ENCODE measurements around the gene ANKRD63. TPM values are rescaled to one million over a fixed set of nuclear protein-coding genes. Genes with fewer than 3 reads are reported as not detected.

The ANKRD63 gene
- not detected for polyA plus RNA-seq

DNA sequence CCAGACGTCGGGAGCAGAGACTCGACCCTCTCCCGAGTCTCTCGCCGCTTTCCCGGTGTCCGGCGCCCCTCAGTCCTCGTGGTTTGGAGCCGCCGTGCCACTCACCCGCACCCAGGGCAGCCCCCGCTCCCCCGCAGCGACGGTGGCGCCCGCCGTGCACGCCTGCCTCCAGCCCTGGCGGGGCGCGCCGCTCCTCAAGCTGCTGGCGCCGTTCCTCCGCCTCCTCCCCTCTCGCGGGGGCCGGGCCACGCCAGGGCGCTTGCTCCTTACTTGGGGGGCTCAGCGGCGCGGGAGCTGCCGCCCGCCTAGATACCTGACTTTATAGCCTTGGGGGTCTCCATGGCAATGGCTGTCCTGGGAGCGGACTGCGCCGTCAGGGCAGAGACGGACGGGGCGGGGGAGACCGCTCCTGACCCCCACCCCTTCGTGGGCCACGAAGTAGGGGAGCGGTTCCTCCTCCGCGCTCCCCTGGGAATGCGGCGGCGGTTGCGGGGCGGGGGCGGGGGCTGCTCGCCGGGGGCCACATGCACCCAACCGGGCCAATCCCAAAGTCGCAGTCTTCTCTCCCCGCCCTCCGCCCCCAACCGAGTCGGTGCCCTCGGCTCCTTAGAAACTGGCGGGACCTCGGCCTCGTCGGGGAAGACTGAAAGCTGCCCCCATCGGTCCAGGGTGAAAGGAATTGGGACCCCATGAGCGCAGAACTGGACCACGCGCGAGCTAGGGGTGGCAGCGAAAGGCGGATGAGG is at the start of gene ANKRD63:
Gene ANKRD63, minus strand, starts transcription at position 196 of the 746 bp plus-strand sequence. CDS start 478 bp downstream, outside the sequence.
- no peak within 1 kb of the TSS for H3K27ac Mint-ChIP-seq
- no peaks in the 10 kb centered on the region for H3K9me3 Mint-ChIP-seq
- peaks cover 0 to 11% (median 11%) of the 10 kb centered on the region in 3 donors for H3K27me3 Mint-ChIP-seq (ENCODE audit: low read depth in 3 of 3)

GRCh38 chr15:40332113-40332781 is 49.4 kb upstream of the ANKRD63 start:
- Mint-ChIP-seq H3K4me3 (no peak overlapping the region), H3K4me1 (peaks cover 23 to 28% of the 10 kb centered on the region in 2 donors), H3K27ac (no peak overlapping the region), H3K36me3 (no peaks in the 10 kb centered on the region), H3K9me3 (no peaks in the 10 kb centered on the region), H3K27me3 (ENCODE audit: low read depth in 3 of 3) (peaks cover 0 to 3% (median 1%) of the 10 kb centered on the region in 3 donors)
- no peak for DNase-seq

More for the DNA sequence above, at the start of gene ANKRD63:
- peak; percentile 25 to 32 (median 30) for DNase-seq
- peaks cover 6 to 8% of the 10 kb centered on the region in 2 donors for H3K4me1 Mint-ChIP-seq
- no peaks in the 10 kb centered on the region for H3K36me3 Mint-ChIP-seq
- peak within 1 kb of the TSS; percentile 35 to 71 (median 54) for H3K4me3 Mint-ChIP-seq

DNA sequence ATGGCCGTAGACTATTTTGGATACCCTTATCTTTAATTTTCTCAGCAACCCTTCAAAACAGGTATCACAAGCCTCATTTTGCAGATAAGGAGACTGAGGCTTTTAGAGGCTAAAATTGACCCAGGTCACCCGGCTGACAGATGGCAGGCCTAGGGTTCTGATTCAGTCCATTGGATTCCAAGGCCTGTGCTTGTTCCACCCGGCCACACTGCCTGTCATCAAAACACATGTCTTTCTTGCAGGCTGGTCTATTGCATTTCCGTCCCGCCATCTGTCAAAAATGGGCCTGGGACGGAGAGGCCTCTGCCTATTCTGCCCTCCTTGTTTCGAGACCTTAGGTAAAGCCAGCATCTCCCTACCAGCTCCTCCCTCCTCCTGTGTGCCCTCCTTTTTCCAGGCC is 48.8 kb upstream of the ANKRD63 start:
- Mint-ChIP-seq H3K4me3 (no peak overlapping the region), H3K27ac (no peak overlapping the region), H3K36me3 (no peaks in the 10 kb centered on the region)

DNA sequence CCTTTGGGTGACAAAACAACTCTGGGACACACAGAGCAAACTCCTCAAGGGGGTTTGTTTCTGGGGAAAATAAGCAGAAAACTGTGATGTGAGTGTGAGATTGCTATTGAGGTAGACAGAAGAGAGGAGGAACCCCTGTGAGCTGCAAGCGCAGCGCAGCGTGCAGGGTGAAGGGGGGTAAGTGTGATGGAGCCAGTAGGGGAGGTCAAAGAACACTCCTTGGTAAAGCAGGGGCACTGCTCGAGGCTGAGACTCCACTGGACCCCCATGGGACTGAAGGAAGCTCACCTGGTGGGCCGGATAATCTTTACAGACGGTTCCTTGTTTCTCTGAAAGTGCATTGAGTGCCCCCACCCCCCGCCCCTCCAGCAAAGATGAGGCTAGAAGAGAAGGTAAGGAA is 48.2 kb upstream of the ANKRD63 start:
- Mint-ChIP-seq H3K4me3 (no peak overlapping the region), H3K36me3 (no peaks in the 10 kb centered on the region), H3K27ac (no peak overlapping the region), H3K9me3 (no peaks in the 10 kb centered on the region), H3K27me3 (ENCODE audit: low read depth in 3 of 3) (peaks cover 1 to 3% (median 1%) of the 10 kb centered on the region in 3 donors), H3K4me1 (peaks cover 33 to 34% of the 10 kb centered on the region in 2 donors)
- no peak for DNase-seq

More for the DNA sequence above, 48.8 kb upstream of the ANKRD63 start:
- Mint-ChIP-seq H3K9me3 (no peaks in the 10 kb centered on the region), H3K4me1 (peaks cover 29 to 32% of the 10 kb centered on the region in 2 donors), H3K27me3 (ENCODE audit: low read depth in 3 of 3) (peaks cover 0 to 3% (median 1%) of the 10 kb centered on the region in 3 donors)
- DNase-seq = no peak

- Mint-ChIP-seq H3K4me3 (no peak overlapping the region), H3K27ac (no peak overlapping the region), H3K4me1 (peaks cover 38 to 40% of the 10 kb centered on the region in 2 donors), H3K27me3 (ENCODE audit: low read depth in 3 of 3) (peaks cover 1 to 3% (median 2%) of the 10 kb centered on the region in 3 donors), H3K9me3 (no peaks in the 10 kb centered on the region), H3K36me3 (no peaks in the 10 kb centered on the region)
- no peak for DNase-seq
Measured at GRCh38 chr15:40330368-40330836, 47.5 kb upstream of the ANKRD63 start.

- Mint-ChIP-seq H3K36me3 (peaks cover 0 to 4% (median 0%) of the 10 kb centered on the region in 3 donors), H3K4me1 (peaks cover 44 to 46% of the 10 kb centered on the region in 2 donors), H3K4me3 (no peak overlapping the region), H3K9me3 (no peaks in the 10 kb centered on the region), H3K27ac (no peak overlapping the region), H3K27me3 (ENCODE audit: low read depth in 3 of 3) (peaks cover 2 to 4% (median 3%) of the 10 kb centered on the region in 3 donors)
- DNase-seq = no peak
Measured at GRCh38 chr15:40329804-40330203, 46.9 kb upstream of the ANKRD63 start.

GRCh38 chr15:40328751-40329150 is 45.9 kb upstream of the ANKRD63 start:
- H3K4me1 Mint-ChIP-seq = peaks cover 40 to 42% of the 10 kb centered on the region in 2 donors
- peaks cover 0 to 4% (median 0%) of the 10 kb centered on the region in 3 donors for H3K36me3 Mint-ChIP-seq
- DNase-seq = no peak
- no peak overlapping the region for H3K4me3 Mint-ChIP-seq
- H3K27me3 Mint-ChIP-seq (ENCODE audit: low read depth in 3 of 3) = peaks cover 1 to 4% (median 2%) of the 10 kb centered on the region in 3 donors
- H3K9me3 Mint-ChIP-seq = no peaks in the 10 kb centered on the region
- peak overlapping the region in 2 of 6 donors; percentile 40 to 50 for H3K27ac Mint-ChIP-seq

DNA sequence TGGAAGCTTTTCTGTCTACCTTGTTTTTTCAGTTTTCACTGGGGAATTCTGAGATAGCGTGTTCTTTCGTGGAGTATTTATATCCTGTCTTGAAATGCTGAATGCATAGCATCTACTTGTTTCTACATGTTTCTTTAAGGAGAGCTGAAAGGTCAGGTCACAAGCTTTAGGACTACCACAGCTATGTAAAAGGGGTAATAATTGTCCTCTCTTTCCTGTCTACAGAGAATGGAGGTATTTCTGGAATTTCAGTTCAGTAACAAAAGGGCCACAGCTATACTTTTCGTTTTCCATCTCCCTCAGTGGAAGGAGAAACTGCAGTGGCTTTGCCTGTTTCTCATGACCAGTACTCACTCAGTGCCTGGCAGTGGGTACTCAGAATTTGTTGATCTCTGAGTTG is 45.3 kb upstream of the ANKRD63 start:
- Mint-ChIP-seq H3K4me1 (peaks cover 38 to 40% of the 10 kb centered on the region in 2 donors), H3K27ac (no peak overlapping the region), H3K27me3 (ENCODE audit: low read depth in 3 of 3) (peaks cover 2 to 4% (median 2%) of the 10 kb centered on the region in 3 donors), H3K4me3 (peak overlapping the region in 1 of 5 donors; percentile 35), H3K36me3 (peaks cover 0 to 4% (median 0%) of the 10 kb centered on the region in 3 donors), H3K9me3 (no peaks in the 10 kb centered on the region)
- DNase-seq = no peak

GRCh38 chr15:40327457-40327856 is 44.6 kb upstream of the ANKRD63 start:
- H3K36me3 Mint-ChIP-seq = peaks cover 0 to 4% (median 0%) of the 10 kb centered on the region in 3 donors
- peak in 1 of 3 donors; percentile 16 for DNase-seq
- H3K27me3 Mint-ChIP-seq (ENCODE audit: low read depth in 3 of 3) = peaks cover 2 to 4% (median 3%) of the 10 kb centered on the region in 3 donors
- H3K9me3 Mint-ChIP-seq = no peaks in the 10 kb centered on the region
- peaks cover 43 to 44% of the 10 kb centered on the region in 2 donors for H3K4me1 Mint-ChIP-seq
- peak overlapping the region in 1 of 6 donors; percentile 13 for H3K27ac Mint-ChIP-seq
- H3K4me3 Mint-ChIP-seq = peak overlapping the region in 1 of 5 donors; percentile 35

DNA sequence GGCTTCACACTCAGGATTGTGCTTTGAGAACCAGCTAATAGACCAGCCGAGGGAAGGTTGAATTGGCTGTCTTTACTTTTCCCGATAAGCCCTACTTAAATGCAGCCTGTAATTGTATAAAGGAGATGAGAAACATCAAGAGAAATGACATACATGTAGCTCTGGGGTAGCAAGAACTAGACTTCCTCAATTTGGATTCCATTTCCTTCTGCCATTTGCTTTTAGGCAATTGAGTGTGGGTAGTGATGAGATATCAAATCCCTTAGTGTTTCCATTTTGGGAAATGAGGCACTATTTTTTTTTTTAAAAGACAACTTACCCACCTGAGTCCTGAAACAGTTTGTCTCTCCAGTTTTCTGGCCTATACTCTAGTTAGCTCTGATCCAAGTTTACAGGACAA is 42.8 kb upstream of the ANKRD63 start:
- Mint-ChIP-seq H3K4me1 (peaks cover 51 to 58% of the 10 kb centered on the region in 2 donors), H3K4me3 (peak overlapping the region in 4 of 5 donors; percentile 30 to 82 (median 62)), H3K27ac (no peak overlapping the region), H3K27me3 (ENCODE audit: low read depth in 3 of 3) (peaks cover 4 to 8% (median 6%) of the 10 kb centered on the region in 3 donors), H3K36me3 (peaks cover 0 to 4% (median 0%) of the 10 kb centered on the region in 3 donors), H3K9me3 (no peaks in the 10 kb centered on the region)
- no peak for DNase-seq

DNA sequence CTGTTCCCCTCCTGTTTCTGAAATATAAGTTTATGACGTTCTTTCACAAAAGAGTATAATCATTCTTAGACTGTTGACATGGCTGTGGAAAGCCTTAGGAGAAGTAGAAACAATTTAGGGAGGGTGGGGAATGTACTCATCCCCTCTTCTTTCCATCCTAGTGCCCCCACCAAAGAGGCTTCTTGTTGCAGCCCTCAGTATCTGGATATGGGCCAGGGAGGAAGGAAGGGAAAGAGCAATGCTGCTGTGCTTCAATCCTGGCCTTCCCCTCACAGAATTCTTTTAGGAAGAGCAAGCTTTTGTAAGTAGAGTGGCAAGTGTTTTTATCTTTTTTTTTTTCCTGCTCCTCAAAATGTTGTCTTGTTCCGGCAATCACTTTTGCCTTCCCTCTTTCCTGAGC is 42.3 kb upstream of the ANKRD63 start:
- Mint-ChIP-seq H3K4me1 (peaks cover 56 to 61% of the 10 kb centered on the region in 2 donors), H3K27ac (peak overlapping the region in 3 of 6 donors; percentile 20 to 30 (median 26)), H3K36me3 (peaks cover 0 to 4% (median 0%) of the 10 kb centered on the region in 3 donors), H3K9me3 (no peaks in the 10 kb centered on the region), H3K27me3 (ENCODE audit: low read depth in 3 of 3) (peaks cover 4 to 8% (median 6%) of the 10 kb centered on the region in 3 donors), H3K4me3 (peak overlapping the region; percentile 77 to 82 (median 80))
- DNase-seq = no peak

GRCh38 chr15:40323953-40324937 is 41.4 kb upstream of the ANKRD63 start:
- H3K27ac Mint-ChIP-seq = peak overlapping the region in 2 of 6 donors; percentile 20 to 46
- H3K9me3 Mint-ChIP-seq = no peaks in the 10 kb centered on the region
- H3K4me3 Mint-ChIP-seq = peak overlapping the region; percentile 77 to 82 (median 80)
- DNase-seq = peak in 1 of 3 donors; percentile 37
- peaks cover 0 to 4% (median 0%) of the 10 kb centered on the region in 3 donors for H3K36me3 Mint-ChIP-seq
- H3K4me1 Mint-ChIP-seq = peaks cover 56 to 64% of the 10 kb centered on the region in 2 donors
- H3K27me3 Mint-ChIP-seq (ENCODE audit: low read depth in 3 of 3) = peaks cover 6 to 8% (median 6%) of the 10 kb centered on the region in 3 donors
